K562 (cell line): Measurements from ENCODE around the gene GBX1. TPM values are rescaled to one million over a fixed set of nuclear protein-coding genes. Genes with fewer than 3 reads are reported as not detected.
A peak's percentile ranks its signal among the peaks of the same experiment; 100 is the strongest.

Experiments used
- CEBPB ChIP-seq: fragments of 450-650 bp; IDR thresholded peaks from 2 replicates; pipeline ENCODE4 v1.6.1; 2016; ENCODE audit warnings: missing genetic modification characterization, missing compliant biosample characterization
- CEBPZ ChIP-seq: fragments of 150-350 bp; IDR thresholded peaks from 2 replicates; pipeline ENCODE4 v1.6.1; 2014; ENCODE audit warnings: low read depth, mild to moderate bottlenecking, low read length, borderline replicate concordance
- EP400 ChIP-seq: fragments of 450-650 bp; IDR thresholded peaks from 2 replicates; pipeline ENCODE4 v1.6.1; 2017; ENCODE audit warnings: antibody characterized with exemption, mild to moderate bottlenecking, moderate library complexity
- KDM1A ChIP-seq, 2 experiments: fragments of 450-650 bp; IDR thresholded peaks; 2 replicates each; pipeline ENCODE4 v1.6.1; 2016; ENCODE audit warnings: mild to moderate bottlenecking in 2 of 2
- NCOA4 ChIP-seq: fragments of 450-650 bp; IDR thresholded peaks from 2 replicates; pipeline ENCODE4 v1.6.1; 2018; ENCODE audit warnings: mild to moderate bottlenecking; ENCODE audit not compliant: partially characterized antibody
- SNRNP70 ChIP-seq: fragments of 200-400 bp; formaldehyde crosslinking; optimal IDR thresholded peaks from 2 replicates; pipeline ENCODE3; 2017; ENCODE audit warnings: low read depth, low read length
- XRCC4 ChIP-seq: IDR thresholded peaks from one replicate; pipeline ENCODE4 v1.6.1; 2011; ENCODE audit not compliant: insufficient read depth, insufficient read length; ENCODE audit errors: extremely low read depth
- ZNF134 ChIP-seq: fragments of 250-450 bp; sonication (Bioruptor Pico); conservative IDR thresholded peaks from 2 replicates; pipeline ENCODE4 v1.4.0; 2020
- ZNF740 ChIP-seq, 3 experiments: fragments of 200-800 bp in 1 of 3; sonication (Bioruptor generic) in 1 of 3; sonication (generic) in 1 of 3; formaldehyde crosslinking in 1 of 3; IDR thresholded peaks; 2 replicates each; pipeline versions ENCODE4 v1.6.1 to v1.8.0; 2016 to 2022; ENCODE audit warnings: mild to moderate bottlenecking in 2 of 3, missing compliant biosample characterization in 2 of 3, missing genetic modification characterization in 2 of 3, missing genetic modification reagents in 1 of 3
- polyA plus RNA-seq, 8 experiments: library from polyadenylated mRNA; depleted of rRNA in 4 of 8; stranded (reverse) in 5 of 8; unstranded in 3 of 8; fragments of >200 nt; fragmentation: Nextera tagmentation in 2 of 8; fragmentation: Illumina TruSeq in 1 of 8; extraction: Ambion mirVana in 2 of 8; extraction: Trizol in 1 of 8; gene quantifications; 2 replicates each; pipeline versions ENCODE4 v1.2.1 to v1.2.3, GENCODE V29; 2011 to 2014; ENCODE audit warnings: inconsistent platforms in 1 of 8, missing spikeins in 1 of 8
- total RNA-seq, 7 experiments: library from RNA; depleted of rRNA in 6 of 7; stranded (reverse); fragments of >200 nt in 6 of 7; fragmentation: Illumina TruSeq in 2 of 7; extraction: Trizol in 2 of 7; gene quantifications; 2 replicates each; pipeline versions ENCODE4 v1.2.1 to v1.2.3, GENCODE V29; 2011 to 2021; ENCODE audit warnings: low replicate concordance in 1 of 7
- TF ChIP-seq, protein P1 (sequence below): sonication (generic); formaldehyde crosslinking; IDR thresholded peaks from 2 replicates; pipeline ENCODE4 v1.9.0; 2022; ENCODE audit warnings: mild to moderate bottlenecking, missing genetic modification reagents
- TF ChIP-seq, protein P2 (sequence below): fragments of 250-450 bp; sonication (Bioruptor Pico); IDR thresholded peaks from 2 replicates; pipeline ENCODE4 v1.8.0; 2022; ENCODE audit warnings: inconsistent platforms, mild to moderate bottlenecking, moderate library complexity, borderline replicate concordance
- TF ChIP-seq, protein P3 (sequence below): fragments of 150-350 bp; conservative IDR thresholded peaks from 2 replicates; pipeline ENCODE4 v1.6.1; 2014; ENCODE audit warnings: low read length

GBX1 gene
- total and polyA plus RNA-seq, 9 of the 15 experiments (the other 6 are each of a cell fraction or from before 2014, with no cell fraction given): not detected

DNA sequence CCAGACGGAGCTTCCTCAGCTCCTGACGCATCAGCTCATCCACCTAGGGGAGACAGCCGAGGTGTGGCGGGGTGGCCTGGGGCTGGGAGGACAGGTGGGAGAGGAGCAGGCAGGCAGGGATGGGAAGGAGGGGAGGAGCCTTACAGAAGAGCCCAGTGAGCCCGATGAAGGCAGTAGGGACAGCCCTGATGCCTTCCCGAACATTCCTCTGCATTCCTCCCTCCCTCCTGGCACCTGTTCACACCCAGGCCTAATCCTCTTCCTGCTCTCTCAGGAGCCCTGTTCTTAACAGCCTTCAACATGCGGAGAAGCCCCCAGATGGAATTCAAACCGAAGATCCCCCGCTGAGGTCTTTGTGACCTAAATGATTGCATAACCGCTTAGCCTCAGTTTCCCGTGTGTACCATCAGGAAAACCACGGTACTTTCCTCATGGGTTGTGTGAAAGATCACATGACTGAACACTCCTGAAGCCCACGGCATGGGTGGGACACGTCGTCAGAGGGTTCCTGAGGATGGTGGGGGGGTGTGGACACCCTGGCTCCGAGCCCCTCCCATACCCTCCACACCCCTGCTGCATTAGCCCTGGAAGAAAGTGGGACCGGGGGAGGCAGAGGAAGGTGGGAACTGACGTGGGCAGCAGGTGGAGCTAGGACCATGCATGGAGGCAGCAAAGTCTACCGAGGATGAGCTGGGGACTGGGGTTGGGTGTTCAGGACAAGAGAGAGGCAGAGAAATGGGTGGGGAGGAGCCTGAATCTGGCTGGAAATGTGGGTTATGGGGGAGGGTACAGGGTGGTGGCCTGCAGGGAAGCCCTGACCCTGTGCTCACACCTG is 28.3 kb upstream of the GBX1 start (continued):
- TF ChIP-seq KDM1A (IDR thresholded peaks at IDR 0.05): no peak
- TF ChIP-seq SNRNP70: no peak
- TF ChIP-seq, protein P1, sequence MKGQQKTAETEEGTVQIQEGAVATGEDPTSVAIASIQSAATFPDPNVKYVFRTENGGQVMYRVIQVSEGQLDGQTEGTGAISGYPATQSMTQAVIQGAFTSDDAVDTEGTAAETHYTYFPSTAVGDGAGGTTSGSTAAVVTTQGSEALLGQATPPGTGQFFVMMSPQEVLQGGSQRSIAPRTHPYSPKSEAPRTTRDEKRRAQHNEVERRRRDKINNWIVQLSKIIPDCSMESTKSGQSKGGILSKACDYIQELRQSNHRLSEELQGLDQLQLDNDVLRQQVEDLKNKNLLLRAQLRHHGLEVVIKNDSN (CRISPR knock-in tag): 0 out of 2 replicates have a peak, but pooled peaks have one; percentile 21
- TF ChIP-seq EP400: no peak
- no peak for TF ChIP-seq CEBPZ
- peak; percentile 42; the same call in 1 of the 2 replicates for TF ChIP-seq CEBPB (tag)
- TF ChIP-seq XRCC4: no peak
- no peak for TF ChIP-seq NCOA4
- TF ChIP-seq ZNF740 (CRISPR knock-in tag; IDR thresholded peaks at IDR 0.05): no peak
- TF ChIP-seq ZNF740 (tag; IDR thresholded peaks at IDR 0.05): no peak
- TF ChIP-seq, protein P2, sequence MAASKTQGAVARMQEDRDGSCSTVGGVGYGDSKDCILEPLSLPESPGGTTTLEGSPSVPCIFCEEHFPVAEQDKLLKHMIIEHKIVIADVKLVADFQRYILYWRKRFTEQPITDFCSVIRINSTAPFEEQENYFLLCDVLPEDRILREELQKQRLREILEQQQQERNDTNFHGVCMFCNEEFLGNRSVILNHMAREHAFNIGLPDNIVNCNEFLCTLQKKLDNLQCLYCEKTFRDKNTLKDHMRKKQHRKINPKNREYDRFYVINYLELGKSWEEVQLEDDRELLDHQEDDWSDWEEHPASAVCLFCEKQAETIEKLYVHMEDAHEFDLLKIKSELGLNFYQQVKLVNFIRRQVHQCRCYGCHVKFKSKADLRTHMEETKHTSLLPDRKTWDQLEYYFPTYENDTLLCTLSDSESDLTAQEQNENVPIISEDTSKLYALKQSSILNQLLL: no peak
- no peak for TF ChIP-seq ZNF134 (CRISPR knock-in tag)
- TF ChIP-seq, protein P3, sequence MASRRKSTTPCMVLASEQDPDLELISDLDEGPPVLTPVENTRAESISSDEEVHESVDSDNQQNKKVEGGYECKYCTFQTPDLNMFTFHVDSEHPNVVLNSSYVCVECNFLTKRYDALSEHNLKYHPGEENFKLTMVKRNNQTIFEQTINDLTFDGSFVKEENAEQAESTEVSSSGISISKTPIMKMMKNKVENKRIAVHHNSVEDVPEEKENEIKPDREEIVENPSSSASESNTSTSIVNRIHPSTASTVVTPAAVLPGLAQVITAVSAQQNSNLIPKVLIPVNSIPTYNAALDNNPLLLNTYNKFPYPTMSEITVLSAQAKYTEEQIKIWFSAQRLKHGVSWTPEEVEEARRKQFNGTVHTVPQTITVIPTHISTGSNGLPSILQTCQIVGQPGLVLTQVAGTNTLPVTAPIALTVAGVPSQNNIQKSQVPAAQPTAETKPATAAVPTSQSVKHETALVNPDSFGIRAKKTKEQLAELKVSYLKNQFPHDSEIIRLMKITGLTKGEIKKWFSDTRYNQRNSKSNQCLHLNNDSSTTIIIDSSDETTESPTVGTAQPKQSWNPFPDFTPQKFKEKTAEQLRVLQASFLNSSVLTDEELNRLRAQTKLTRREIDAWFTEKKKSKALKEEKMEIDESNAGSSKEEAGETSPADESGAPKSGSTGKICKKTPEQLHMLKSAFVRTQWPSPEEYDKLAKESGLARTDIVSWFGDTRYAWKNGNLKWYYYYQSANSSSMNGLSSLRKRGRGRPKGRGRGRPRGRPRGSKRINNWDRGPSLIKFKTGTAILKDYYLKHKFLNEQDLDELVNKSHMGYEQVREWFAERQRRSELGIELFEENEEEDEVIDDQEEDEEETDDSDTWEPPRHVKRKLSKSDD: no peak
